HG03457 (cell line): ENCODE measurements around the gene PCDH17.

Source experiments
- ATAC-seq: cut with Tn5 transposase; IDR thresholded peaks from one replicate; pipeline ENCODE4 v1.9.1; 2021; ENCODE audit warnings: moderate number of reproducible peaks; ENCODE audit not compliant: unreplicated experiment

PCDH17 gene

GRCh38 chr13:57631596-57632275 is at the start of gene PCDH17:
Gene PCDH17, plus strand, starts transcription at chr13:57631744. Its CDS starts 803 bp downstream, at chr13:57632547.
- no peak for ATAC-seq

GRCh38 chr13:57582032-57582431 is 49.5 kb upstream of the PCDH17 start:
- no peak for ATAC-seq

- no peak for ATAC-seq
Measured at GRCh38 chr13:57583529-57583928, 48.0 kb upstream of the PCDH17 start.

GRCh38 chr13:57588639-57589038 is 42.9 kb upstream of the PCDH17 start:
- no peak for ATAC-seq

GRCh38 chr13:57595775-57596174 is 35.8 kb upstream of the PCDH17 start:
- no peak for ATAC-seq

GRCh38 chr13:57601536-57601935 is 30.0 kb upstream of the PCDH17 start:
- no peak for ATAC-seq

GRCh38 chr13:57604442-57604841 is 27.1 kb upstream of the PCDH17 start:
- no peak for ATAC-seq

GRCh38 chr13:57611969-57612368 is 19.6 kb upstream of the PCDH17 start:
- no peak for ATAC-seq

GRCh38 chr13:57612568-57612967 is 19.0 kb upstream of the PCDH17 start:
- ATAC-seq: no peak

GRCh38 chr13:57624565-57625435 is 6.7 kb upstream of the PCDH17 start:
- no peak for ATAC-seq

GRCh38 chr13:57627663-57628062 is 3.9 kb upstream of the PCDH17 start:
- no peak for ATAC-seq

- no peak for ATAC-seq
Measured at GRCh38 chr13:57629391-57629804, 2.1 kb upstream of the PCDH17 start.

GRCh38 chr13:57629821-57630235 is 1.7 kb upstream of the PCDH17 start:
- no peak for ATAC-seq

GRCh38 chr13:57630661-57631595 is 616 bp upstream of the PCDH17 start:
- no peak for ATAC-seq

- ATAC-seq: no peak
Measured at GRCh38 chr13:57632276-57633140, 964 bp downstream of the PCDH17 start.

GRCh38 chr13:57633141-57633949 is 1.8 kb downstream of the PCDH17 start:
- ATAC-seq: no peak

- ATAC-seq: no peak
Measured at GRCh38 chr13:57633950-57634838, 2.6 kb downstream of the PCDH17 start.

GRCh38 chr13:57634839-57635165 is 3.3 kb downstream of the PCDH17 start:
- ATAC-seq: no peak
